HuH-7.5 (cell line): ENCODE data around the gene ST6GALNAC3.
"Not testable (repeated sequence)": the region's sequence is repeated elsewhere in the genome, so short reads cannot be mapped to it uniquely, and the experiment has no call there.

Experiments
- DNase-seq: peaks from one replicate; pipeline ENCODE4 v3.0.0; 2011; ENCODE audit warnings: low spot score

ST6GALNAC3 gene

DNA sequence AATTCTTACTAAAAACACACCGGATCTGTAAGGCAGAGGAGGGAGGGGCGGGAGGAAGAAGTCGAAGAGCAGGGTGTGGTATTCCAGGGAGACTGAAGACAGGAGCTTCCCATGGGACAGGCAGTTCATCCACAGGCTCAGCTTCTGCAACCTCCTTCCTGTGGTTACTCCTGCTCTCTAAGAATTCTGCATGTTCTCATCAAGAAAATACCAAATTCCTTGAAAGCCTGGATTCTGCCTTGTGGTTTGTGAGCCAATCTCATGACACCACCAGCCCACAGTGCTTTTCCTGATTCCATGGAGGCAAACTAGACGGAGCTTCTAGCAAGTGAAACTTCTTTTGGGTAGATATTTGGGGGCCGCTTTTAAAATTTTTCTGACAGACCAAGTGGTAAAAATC lies 1.1 kb upstream of the ST6GALNAC3 start:
- no peak for DNase-seq

DNA sequence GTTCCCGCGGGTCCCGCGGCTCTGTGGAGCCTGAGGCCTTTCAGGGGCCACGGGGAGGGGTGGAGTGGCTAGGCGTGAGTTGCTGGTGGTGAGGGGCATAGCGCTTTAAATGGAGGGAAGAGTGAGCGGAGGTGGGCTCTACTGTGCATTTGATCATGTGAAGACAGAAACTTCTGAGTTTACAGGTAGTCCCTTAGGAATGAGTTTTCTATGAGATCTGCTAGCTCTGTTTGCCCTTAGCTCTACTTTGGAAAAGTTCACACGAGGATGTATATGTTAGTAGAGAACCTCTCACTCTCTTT lies 593 bp downstream of the ST6GALNAC3 start:
- DNase-seq: no peak

DNA sequence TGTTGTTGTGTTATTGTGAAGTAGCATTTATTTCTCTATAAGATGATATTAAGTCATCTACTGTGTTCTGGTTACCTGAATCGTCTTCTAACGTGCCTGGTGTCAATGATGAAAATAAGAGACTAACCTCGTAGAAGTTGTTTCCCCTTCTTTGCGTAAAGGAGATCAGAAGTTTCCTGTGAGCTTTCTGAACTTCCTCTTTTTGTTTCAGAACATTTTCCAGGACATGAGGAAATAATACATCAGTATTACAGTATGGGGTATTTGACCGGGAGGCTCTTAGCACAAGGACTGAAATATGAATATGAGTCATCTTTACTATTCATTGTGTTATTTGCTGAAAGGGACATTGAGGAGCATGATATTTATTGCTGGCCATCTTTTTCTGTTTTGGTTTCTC lies 1.3 kb downstream of the ST6GALNAC3 start:
- DNase-seq: no peak

DNA sequence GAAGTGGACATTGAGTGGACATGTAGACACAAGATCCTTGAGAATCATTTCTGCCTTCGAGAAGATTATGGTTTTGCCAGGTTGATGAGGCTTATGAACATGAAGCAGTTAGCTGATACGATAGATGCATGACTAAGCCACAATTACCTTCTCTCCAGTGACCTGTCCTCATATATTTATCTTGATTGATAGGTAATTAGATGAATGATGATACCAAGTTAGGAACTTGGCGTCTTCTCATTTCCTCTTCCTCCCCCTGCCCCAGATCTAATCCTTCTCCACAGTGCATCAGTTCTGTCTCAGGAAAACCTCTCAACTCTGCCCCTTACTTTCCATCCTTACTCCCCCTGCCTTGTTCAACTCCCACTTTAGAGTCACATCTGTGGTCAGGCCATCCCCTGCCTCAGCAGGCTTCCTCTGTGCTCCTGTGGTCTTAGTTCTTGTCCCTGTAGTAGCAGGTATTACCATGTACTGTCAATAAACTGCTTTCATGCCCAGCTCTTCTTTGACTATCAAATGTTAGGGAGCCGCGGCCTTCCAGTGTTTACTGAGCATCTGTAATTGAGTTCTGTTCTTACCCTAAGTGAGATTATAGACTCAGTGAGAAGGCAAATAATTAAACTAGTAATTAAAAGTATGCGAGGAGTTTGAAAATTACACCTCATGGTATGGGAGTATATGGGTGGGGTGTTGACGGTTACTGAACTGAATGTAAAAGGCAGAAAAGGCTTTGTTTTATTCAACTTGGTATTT lies 5.1 kb downstream of the ST6GALNAC3 start:
- DNase-seq: no peak

DNA sequence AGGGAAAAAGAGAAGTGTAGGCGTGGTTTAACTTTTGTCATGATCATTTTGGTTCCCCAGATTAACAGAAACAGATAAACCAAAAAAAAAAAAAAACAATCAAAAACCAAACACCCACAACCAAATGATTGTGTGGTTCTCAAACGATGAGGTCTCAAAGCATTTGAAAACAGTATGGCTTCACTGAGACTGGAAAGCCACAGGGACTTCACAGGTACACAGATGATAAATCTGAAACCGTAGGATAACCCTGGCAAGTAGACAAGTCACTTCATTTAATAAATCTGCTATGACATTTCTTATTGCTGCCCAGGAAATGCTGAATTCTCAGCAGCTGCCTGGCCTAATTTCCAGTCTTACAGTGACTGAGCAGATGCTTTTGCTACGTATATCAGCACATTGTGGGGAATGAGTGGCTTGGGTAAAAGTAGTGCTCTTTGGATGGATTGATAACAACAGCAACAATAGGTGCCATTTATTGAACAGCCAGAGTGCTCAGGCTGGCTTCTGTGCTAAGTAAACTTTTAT lies 6.1 kb downstream of the ST6GALNAC3 start:
- DNase-seq: no peak

DNA sequence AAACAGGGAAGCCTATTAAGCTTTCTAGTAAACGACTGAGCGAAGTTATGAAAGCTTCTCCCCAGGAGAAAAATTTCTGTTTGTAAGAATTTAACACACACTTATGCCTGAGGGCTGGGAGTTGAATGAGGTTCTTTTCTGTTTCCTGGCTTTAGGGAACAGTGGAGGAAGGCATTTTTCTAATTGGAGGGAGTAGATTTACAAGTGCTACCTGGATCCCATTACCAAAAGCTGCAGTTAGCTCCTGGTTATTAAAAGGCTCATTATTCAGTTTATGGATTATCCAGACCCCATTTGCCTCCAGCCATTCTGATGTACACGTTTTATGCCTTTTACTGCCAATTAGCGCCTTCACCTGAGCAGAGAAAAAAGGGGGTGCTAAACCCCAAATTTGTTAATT lies 7.5 kb downstream of the ST6GALNAC3 start:
- no peak for DNase-seq

DNA sequence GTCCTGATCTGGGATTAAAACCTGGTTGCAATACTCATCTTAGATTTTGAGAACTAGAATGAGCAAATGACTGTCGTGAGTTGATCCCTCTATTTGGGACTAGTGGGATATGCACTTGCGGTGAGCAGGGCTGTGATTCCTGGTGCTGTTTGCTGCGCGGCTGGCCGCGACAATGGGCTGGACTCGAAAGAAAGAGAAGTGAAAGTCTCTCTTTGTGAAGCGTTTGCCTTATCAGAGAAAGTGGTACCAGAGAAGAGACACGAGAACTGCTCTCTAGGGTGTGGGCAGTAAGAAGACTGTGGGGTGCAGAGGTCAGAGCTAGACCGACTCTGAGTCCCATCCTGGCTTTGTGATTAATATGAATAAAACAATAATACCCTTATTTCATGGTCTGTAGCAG lies 8.6 kb downstream of the ST6GALNAC3 start:
- DNase-seq: no peak

DNA sequence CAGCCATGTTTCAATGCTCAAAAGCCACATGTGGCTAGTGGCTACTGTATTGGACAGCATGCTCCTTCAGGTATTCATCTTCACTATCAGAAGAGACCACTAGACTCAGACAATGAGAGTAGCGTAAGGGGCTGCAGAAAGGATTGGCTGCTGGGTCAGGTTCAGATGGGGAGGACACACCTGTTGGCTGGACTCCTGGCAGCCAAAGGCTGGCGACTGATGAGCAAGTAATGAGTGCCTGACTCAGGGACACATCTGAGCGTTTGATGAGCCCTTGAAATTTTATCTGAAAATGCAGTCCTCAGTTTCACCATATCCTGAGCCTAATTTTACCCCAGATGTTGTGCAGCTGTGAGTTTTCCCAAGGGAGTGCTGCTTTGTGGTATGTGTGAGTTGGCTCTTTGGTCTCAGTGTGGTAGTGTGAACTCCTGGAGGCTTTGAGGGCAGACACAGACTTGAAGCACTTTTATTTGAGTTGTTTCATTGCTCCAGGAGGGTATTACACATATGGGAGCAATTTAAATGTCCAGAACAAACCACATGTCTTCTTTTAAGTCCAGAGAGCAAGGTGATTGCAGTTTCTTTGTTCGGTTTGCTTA lies 9.6 kb downstream of the ST6GALNAC3 start:
- no peak for DNase-seq

DNA sequence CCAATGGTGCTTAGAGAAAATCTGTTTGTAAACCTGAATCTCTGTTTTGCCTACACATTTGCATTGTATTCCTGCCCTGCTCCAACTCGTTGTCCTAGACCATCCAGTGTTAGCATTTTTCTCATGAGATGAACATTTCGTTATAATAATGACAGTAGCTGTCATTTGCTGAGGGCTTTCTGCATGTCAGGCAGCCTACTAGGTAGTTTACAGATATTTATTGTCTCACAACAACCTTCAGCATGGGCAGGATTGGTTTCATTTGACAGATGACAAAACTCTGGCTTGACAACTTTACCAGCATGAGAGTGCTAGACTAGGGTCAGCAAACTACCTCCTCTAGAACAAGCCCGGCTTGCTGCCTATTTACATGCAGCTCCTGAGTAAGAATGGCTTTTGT lies 10.1 kb downstream of the ST6GALNAC3 start:
- DNase-seq: no peak

DNA sequence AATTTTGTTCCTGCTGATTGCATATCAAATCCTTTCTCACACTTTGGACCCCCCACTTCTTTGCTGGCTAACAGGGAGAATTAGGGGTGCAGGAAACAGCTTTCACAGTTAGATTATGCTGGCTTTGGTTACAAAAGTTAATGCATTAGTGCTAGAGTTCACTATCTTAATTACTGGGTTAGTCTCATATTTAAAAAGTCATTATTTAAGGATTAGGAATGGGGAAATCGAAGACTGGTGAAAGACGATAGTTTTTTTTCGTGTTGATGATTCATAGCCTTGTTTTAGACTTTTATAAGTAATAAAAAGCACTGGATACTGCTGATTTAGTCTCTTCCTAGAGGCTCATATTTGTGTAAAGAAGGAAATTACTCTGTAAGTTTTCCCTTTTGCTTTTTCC lies 11.6 kb downstream of the ST6GALNAC3 start:
- DNase-seq: no peak

DNA sequence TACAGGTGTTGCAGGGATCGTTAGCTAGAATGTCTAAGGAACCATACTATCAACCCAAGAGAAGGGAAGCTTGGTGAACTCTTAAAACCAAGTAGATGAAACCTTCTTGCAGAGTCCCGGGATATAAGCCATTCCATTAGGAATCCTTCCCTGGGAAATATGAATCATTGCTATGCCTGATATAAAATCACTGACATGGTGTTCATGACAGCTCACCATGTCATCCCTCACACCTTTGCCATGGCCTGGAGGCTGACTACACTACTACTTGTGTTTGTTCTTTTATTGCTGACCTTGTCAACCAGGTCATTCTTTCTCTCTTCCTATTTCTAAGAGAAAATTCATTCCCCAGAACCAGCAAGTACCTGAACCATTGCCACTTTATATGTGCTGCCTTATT lies 12.1 kb downstream of the ST6GALNAC3 start:
- DNase-seq: no peak

DNA sequence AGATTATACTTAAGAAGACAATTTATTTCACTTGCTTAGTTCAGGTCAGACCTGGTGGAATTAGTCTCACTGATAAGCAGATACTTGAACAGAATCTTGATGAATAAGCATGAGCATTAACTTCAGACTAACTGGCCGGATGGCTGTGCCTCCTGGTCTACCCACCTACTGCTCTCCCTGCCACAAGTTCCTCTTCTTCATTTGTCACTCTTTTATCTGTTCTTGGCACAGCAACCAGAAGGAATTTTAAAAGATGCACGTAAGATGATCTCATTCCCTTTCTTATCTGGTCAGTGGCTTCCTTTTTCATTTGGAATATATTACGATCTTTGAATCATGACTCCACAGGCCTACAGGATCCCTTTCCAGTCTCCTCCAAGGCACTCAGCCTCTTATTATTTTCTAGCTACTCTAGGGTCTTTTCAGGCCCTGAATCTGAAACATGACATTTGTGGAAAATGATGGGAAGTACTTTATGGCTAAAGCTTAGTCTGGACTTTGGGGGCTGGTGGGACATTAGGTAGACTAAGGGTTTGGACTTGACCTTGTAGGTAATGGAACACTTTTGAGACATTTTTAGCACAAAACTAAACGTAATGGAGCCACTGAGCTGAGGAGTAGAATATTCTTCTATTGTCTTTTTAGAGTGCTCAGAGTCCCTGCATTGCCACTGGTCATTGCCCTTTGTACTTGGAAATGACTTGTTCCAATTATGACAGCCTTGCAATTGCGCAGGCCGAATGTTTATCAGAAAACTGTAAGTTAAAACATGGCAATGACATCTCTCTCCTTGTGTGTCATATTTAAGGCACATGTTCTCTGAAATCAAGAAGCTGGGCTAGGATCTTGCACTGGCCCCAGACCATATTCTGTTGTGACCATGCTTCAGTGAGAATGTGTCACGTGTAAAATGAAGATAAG lies 16.0 kb downstream of the ST6GALNAC3 start:
- no peak for DNase-seq

DNA sequence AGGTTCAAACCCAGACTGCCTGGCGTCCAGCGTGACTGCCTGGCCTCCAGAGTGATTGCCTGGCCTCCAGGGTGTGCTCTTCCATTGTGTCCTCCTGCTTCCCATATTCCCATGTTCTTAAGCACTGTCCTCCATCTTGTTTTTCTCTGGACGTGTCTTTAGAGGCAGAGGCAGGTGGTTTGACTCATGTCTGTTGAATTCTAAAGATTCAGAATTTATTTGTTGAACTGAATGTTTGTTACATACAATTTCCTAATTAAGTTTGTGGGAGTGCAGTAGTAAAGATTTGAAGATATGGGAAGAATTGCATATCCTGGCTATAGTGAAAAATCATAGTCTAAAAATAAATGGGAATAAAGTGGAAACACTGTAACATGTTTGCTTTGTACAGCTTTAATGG lies 18.3 kb downstream of the ST6GALNAC3 start:
- DNase-seq: no peak

DNA sequence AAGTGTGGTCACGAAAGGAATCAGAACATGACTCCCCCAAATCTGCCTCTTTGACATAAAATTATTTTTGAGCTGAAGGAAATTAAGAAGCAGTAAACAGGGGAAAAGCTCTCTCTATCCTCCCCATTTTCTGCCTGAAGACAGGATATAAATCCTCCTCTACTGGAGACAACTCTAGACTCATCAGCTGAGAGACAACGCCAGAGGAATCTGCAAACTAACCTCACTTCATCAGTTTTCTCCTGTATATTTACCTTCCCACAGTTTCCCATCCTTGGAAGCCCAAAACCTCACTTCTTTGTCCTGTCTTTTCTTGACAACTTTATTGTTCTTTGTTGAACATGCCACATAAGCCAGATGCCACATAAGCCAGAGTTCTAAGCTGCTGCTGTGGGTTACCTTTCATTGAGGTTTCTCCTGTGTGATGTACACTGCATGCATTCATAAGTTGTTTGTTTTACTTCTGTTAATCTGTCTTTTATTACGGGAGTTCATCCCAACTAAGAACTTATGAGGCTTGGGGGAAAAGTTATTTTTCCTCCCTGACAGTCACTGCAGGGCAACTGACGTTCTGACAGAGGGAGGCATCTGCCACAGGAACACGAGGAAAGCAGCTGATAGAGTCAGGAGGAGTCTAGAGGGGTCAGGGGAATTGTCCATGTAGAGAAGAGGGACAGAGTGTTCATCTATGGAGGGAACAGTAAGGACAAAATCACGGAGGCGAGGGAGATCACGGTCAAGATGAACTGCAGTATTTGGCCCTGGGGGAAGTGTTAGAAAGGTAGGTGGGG lies 19.2 kb downstream of the ST6GALNAC3 start:
- DNase-seq: no peak

DNA sequence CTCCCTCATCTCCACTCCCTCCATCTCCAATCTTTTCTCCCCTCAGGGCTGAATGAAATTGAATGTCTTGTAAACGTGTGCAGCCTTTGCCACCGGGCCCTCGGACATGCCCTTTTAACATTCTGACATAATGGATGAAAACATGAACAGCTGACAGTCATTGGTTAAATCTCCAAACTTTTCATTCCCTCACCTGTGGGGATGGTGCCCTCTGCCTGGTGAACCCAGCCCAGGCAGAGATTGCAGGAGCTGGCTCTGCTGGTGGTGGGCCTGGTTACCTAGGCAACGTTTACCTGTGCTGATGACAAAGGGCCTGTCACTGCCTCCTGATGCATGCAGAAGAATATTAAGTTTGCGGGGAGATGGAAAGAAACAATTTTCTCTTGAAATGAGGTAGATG lies 21.3 kb downstream of the ST6GALNAC3 start:
- no peak for DNase-seq

DNA sequence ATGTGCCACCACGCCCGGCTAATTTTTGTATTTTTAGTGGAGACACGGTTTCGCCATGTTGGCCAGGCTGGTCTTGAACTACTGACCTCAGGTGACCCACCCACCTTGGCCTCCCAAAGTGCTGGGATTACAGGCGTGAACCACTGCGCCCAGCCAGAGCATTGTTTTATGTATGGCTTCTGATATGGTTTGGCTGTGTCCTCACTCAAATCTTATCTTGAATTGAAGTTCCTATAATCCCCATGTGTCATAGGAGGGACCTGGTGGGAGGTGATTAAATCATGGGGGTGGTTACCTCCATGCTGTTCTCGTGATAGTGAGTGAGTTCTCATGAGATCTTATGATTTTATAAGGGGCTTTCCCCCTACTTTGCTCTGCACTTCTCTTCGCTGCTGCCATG lies 22.5 kb downstream of the ST6GALNAC3 start:
- DNase-seq: not testable (repeated sequence)

DNA sequence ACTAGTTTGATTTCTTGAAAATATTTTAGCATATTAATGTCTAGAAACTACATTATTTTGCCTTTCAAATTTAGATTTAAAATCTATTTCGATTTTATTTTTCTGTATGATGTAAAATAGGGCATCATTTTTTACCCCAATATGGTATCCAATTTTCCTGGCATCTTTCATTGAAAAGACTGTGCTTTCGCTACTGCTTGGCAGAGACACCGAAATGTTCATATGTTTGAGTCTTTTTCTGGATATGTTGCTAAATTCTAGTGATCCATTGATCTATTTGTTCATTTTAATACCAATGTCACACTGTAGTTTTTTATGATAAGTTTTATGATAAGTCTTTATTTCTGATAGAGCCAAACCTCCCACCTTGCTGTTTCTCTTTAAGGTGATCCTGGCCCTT lies 24.3 kb downstream of the ST6GALNAC3 start:
- DNase-seq: no peak

DNA sequence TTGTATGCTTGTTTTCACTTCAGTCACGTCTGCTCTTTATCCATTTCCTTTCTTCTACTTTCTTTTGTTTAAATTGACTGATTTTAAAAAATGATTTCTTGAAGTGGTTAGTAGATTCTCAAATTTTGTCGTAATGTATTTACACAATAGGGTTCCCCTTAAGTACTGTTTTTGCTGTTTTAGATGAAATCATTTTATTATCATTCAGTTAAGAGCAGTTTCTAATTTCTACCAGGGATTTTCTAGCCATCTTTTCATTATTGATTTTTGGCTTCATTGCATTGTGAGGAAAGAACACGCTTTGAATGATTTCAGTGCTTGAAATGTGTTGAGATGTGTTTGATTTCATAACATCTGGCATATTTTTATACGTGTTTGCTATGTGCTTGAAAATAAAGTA lies 27.0 kb downstream of the ST6GALNAC3 start:
- DNase-seq: no peak

DNA sequence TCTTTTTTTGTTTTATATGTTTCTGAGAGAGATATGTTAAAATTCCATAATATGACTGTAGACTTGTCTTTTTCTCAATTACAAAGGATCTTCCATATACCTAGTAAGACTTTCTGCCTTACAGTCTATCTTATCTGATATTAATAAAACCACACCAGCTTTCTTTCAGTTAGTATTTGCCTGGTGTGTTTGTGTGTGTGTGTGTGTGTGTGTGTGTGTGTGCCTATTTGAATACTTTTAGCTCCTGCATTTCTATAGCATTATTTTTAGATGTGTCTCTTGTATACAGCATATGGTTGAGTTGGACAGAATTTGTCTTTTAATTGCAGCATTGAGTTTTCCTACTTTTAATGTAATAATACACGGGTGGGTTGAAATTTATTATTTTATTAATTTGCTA lies 27.5 kb downstream of the ST6GALNAC3 start:
- DNase-seq: no peak

DNA sequence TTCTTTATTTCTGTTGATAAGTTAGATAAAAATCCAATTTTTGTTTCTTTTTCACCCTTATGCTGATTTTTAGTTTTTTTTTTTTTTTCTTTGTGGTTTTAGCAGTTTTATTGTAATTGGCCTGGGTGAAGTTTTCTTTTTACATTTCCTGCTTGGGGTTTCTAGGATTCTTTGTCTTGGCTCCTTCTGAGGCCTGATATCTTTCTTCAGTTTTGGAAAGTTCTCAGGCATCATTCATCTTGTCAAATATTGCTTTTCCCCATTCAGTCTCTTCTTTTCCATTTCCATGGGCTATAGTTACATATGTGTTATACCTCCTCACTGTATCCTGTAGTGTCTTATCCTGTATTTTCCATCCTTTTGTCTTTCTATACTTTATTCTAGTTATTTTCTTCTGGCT lies 28.5 kb downstream of the ST6GALNAC3 start:
- DNase-seq: no peak

DNA sequence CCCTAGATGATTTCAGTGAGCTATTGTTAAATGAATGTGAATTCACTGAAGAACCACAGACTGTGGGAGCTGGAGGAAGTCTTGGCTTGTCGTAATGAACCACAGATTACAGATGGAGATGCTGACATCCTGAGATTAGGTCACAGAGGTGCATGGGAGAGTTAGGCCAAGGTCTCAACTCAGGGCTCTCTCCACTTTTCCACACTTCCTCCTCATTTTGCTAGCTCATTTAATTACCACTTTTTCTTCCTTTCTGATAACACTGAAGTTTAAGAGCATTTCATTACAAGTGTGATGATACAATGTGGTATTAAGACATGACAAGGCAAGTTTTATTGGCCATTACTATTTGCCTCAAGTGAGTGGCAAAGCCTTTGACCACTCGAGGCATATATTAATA lies 30.8 kb downstream of the ST6GALNAC3 start:
- no peak for DNase-seq

DNA sequence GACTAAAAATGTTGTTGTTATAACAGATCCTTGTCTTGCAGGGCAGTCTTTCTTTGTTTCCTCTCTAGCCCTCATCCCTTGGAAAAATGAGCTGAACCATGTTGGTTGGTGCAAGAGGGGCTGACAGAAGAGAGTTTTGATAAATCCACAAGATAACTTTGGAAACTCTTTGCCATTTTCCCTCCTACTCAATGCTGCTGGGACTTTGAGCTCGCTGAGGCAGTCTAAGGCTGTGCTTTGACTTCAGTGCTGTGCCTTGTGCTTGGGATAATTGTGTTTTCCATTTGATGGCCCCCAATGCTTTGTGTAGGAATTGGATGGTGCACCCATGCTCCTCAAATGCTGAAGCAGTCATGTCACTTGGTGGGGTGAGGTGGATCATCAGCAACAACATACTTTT lies 31.7 kb downstream of the ST6GALNAC3 start:
- DNase-seq: no peak
